Aorta (tissue), 5 donors: ENCODE measurements around the gene OR2Y1. TPM values are rescaled to one million over a fixed set of nuclear protein-coding genes. Genes with fewer than 3 reads are reported as not detected.
"Not testable (repeated sequence)": the region's sequence is repeated elsewhere in the genome, so short reads cannot be mapped to it uniquely, and the experiment has no call there.

Experiments
- ATAC-seq: fragments of 200-7000 bp; cut with Tn5 transposase; one replicate; pipeline ENCODE4 v1.9.1; 2022; ENCODE audit warnings: moderate library complexity; ENCODE audit not compliant: low FRiP score
- DNase-seq, 2 donors: peaks; one replicate each; pipeline ENCODE4 v3.0.0-alpha.2; 2020
- H3K27ac ChIP-seq, 2 donors: one replicate each; pipeline ENCODE4 v1.5.1; 2013; ENCODE audit warnings: low read length in 2 of 2, mild to moderate bottlenecking in 2 of 2, moderate library complexity in 2 of 2, control low read depth in 1 of 2, inconsistent platforms in 1 of 2, low read depth in 1 of 2
- H3K27me3 ChIP-seq, 2 donors: one replicate each; pipeline ENCODE4 v1.6.1; 2013; ENCODE audit warnings: control low read depth in 1 of 2, low read length in 1 of 2, mild to moderate bottlenecking in 1 of 2, moderate library complexity in 1 of 2; ENCODE audit not compliant: insufficient read depth in 2 of 2, control insufficient read depth in 1 of 2
- H3K36me3 ChIP-seq, 2 donors: one replicate each; pipeline ENCODE4 v1.6.1; 2013; ENCODE audit warnings: control low read depth in 1 of 2, low read length in 1 of 2, mild to moderate bottlenecking in 1 of 2; ENCODE audit not compliant: insufficient read depth in 2 of 2, control insufficient read depth in 1 of 2
- H3K4me1 ChIP-seq, 2 donors: one replicate each; pipeline ENCODE4 v1.6.1; 2013; ENCODE audit warnings: low read length in 2 of 2, control low read depth in 1 of 2, mild to moderate bottlenecking in 1 of 2, moderate library complexity in 1 of 2; ENCODE audit not compliant: insufficient read depth in 2 of 2, control insufficient read depth in 1 of 2
- H3K4me3 ChIP-seq, 2 donors: one replicate each; pipeline ENCODE4 v1.5.1; 2013; ENCODE audit warnings: low read length in 2 of 2, control low read depth in 1 of 2, mild to moderate bottlenecking in 1 of 2
- H3K9me3 ChIP-seq: one replicate; pipeline ENCODE4 v1.6.1; 2013; ENCODE audit warnings: mild to moderate bottlenecking, low read length; ENCODE audit not compliant: control insufficient read depth
- WGBS, 2 donors: extraction: QIAGEN DNeasy Blood & Tissue Kit; methylation state at CpG; one replicate each; pipeline ENCODE4 v1.1.7; 2013; 5-methylcytosine and 5-hydroxymethylcytosine counted together
- intact Hi-C, 2 donors: fragments of 100-400 bp; cut with DNase I; formaldehyde crosslinking; loops; one replicate each; pipeline versions ENCODE4 v1.14.2 to v1.15.0; 2022
- polyA plus RNA-seq, 2 donors: library from polyadenylated mRNA; stranded (reverse); fragments of 200-250 nt; gene quantifications; one replicate each; pipeline ENCODE4 v1.2.3, GENCODE V29; 2013
- total RNA-seq, 2 donors: library from RNA; stranded (reverse); fragmentation: NEBNext Ultra II Directional; extraction: Animal tissue kit (Norgen Biotek cat#: 25700); gene quantifications; one replicate each; pipeline ENCODE4 v1.2.1, GENCODE V29; 2021
- donor health status: healthy with polysubstance abuse.
- donor health status: Bipolar disorder and iron deficiency.
- donor health status: DM: no; HTN: no; CAD: no.
- donor health status: DM: no; HTN: no; CAD: no.
- donor health status: DM: yes; HTN: yes; CAD: no.

Gene OR2Y1
- total and polyA plus RNA-seq, 4 donors: not detected

DNA sequence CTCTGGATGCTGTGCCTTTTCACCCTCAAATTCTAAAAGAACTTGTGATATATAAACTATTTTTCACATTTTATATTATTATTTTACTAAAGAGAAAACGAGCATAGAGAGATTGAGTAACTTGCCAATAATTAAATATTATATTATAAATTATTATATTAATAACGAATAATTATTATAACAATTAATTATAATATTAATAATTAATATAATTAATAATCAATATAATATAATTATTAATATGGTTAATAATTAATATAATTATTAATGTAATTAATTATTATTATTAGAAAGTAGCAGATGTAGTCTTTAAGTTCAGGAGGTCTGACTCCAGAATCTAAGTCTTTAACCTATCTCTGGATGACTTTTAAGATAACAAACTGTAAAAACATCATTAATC is 20.1 kb downstream of the OR2Y1 start:
- intact Hi-C loops: no loop called here
- Histone ChIP-seq H3K36me3 (no peaks in the 10 kb centered on the region), H3K27me3 (no peaks in the 10 kb centered on the region), H3K27ac (no peak overlapping the region), H3K9me3 (no peaks in the 10 kb centered on the region), H3K4me1 (no peaks in the 10 kb centered on the region), H3K4me3 (no peak overlapping the region)
- DNase-seq (no peak), ATAC-seq (no peak)
- 63% methylated on average over 2 of the region's 2 CpGs for WGBS, 2 donors

DNA sequence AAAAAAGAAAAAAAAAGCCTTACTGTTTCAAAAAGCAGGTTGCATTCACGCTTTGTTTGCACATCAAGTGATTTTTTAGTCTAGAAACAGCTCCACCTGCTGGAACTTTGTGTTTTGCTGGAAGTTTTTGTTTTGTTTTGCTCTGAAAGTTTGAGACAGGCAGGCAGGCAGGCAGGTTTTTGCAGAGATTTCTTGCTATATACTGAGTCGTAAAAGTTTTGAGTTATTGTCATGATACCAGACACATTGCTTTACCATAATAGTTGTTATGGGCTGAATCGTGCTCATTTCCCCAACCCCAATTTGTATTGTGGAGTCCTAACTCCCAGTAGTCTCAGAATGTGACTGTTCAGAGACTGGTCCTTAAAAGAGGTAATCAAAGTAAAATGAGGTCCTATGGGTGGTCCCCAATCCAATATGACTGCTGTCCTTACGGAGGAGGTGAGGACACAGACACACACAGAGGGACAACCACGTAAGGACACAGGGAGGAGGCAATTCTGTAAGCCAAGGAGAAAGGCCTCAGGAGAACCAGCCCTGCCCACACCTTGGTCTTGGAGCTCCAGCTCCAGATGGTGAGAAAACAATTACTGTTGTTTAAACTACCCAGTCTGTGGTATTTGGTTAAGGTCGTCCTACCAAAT is 20.9 kb downstream of the OR2Y1 start:
- H3K36me3 ChIP-seq: no peaks in the 10 kb centered on the region
- ATAC-seq (no peak), DNase-seq (no peak)
- 34 to 41% methylated on average over 6 of the region's 6 CpGs for WGBS, 2 donors
- intact Hi-C loops: no loop called here
- H3K27me3 ChIP-seq: peaks cover 0 to 1% of the 10 kb centered on the region in 2 donors
- H3K27ac ChIP-seq: no peak overlapping the region
- no peak overlapping the region for H3K4me3 ChIP-seq
- H3K4me1 ChIP-seq: no peaks in the 10 kb centered on the region
- H3K9me3 ChIP-seq: no peaks in the 10 kb centered on the region

DNA sequence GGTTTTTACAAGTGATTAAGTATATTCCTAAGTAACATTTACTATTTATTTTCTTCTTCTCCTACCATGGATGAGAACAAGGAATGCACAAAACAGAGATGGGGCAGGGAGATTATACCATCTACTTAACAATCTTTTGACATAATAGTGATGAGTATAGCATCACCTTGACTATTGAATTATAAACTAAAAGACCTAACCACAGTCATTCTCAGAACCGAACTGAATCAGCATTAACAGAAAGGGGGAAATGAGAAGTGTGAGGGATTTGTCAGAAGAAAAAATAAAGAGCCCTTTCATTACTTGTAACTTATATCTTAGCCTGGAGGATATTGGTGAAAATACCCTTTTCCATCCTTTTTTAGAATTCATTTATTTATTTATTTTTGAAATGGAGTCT is 21.9 kb downstream of the OR2Y1 start:
- Histone ChIP-seq H3K4me3 (no peak overlapping the region), H3K27me3 (peaks cover 0 to 1% of the 10 kb centered on the region in 2 donors), H3K9me3 (no peaks in the 10 kb centered on the region), H3K36me3 (no peaks in the 10 kb centered on the region), H3K4me1 (no peaks in the 10 kb centered on the region), H3K27ac (no peak overlapping the region)
- WGBS, 2 donors: 39 to 82% methylated on average over 1 of the region's 1 CpG
- intact Hi-C loops: no loop called here
- ATAC-seq (no peak), DNase-seq (no peak)

- intact Hi-C loops: no loop called here
- no peak overlapping the region for H3K27ac ChIP-seq
- no peak overlapping the region for H3K4me3 ChIP-seq
- 44 to 50% methylated on average over 2 of the region's 2 CpGs for WGBS, 2 donors
- no peaks in the 10 kb centered on the region for H3K27me3 ChIP-seq
- no peak for DNase-seq
- H3K9me3 ChIP-seq: no peaks in the 10 kb centered on the region
- H3K4me1 ChIP-seq: no peaks in the 10 kb centered on the region
- no peak for ATAC-seq
- H3K36me3 ChIP-seq: no peaks in the 10 kb centered on the region
These were observed 35.5 kb downstream of the OR2Y1 start for GRCh38 chr5:180704362-180704761.

- ATAC-seq: no peak
- Histone ChIP-seq H3K36me3 (no peaks in the 10 kb centered on the region), H3K4me3 (no peak overlapping the region), H3K27me3 (no peaks in the 10 kb centered on the region), H3K9me3 (no peaks in the 10 kb centered on the region), H3K4me1 (no peaks in the 10 kb centered on the region), H3K27ac (no peak overlapping the region)
- intact Hi-C loops: no loop called here
- no peak for DNase-seq
- WGBS, 2 donors: 74 to 82% methylated on average over 7 of the region's 7 CpGs
These were observed 35.9 kb downstream of the OR2Y1 start for GRCh38 chr5:180703912-180704311.

GRCh38 chr5:180703371-180703770 is 36.5 kb downstream of the OR2Y1 start:
- H3K4me3 ChIP-seq, H3K9me3 ChIP-seq, H3K27ac ChIP-seq, H3K36me3 ChIP-seq, intact Hi-C loops, DNase-seq, H3K4me1 ChIP-seq, H3K27me3 ChIP-seq, ATAC-seq: not testable (repeated sequence)
- WGBS, 2 donors: 82 to 84% methylated on average over 2 of the region's 2 CpGs

DNA sequence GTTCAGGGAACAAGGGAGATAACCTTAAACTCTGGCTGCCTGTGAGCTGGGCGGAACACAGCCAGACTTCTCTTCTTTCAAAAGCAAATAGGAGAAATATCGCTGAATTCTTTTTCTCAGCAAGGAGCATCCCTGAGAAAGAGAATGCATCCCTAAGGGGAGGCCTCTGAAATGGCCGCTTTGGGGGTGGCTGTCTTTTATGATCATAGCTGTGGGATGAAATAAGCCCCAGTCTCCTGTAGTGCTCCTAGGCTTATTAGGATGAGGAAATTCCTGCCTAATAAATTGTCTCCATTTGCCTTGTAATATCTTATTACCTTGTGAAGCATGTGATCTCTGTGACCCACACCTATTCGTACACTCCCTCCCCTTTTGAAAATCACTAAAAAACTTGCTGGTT is 39.4 kb downstream of the OR2Y1 start:
- H3K36me3 ChIP-seq, H3K9me3 ChIP-seq, H3K27me3 ChIP-seq, DNase-seq, ATAC-seq, H3K4me3 ChIP-seq, H3K27ac ChIP-seq, intact Hi-C loops, H3K4me1 ChIP-seq: not testable (repeated sequence)
- WGBS, 2 donors: 88 to 91% methylated on average over 4 of the region's 4 CpGs

GRCh38 chr5:180699042-180699441 is 40.8 kb downstream of the OR2Y1 start:
- H3K36me3 ChIP-seq: no peaks in the 10 kb centered on the region
- no peaks in the 10 kb centered on the region for H3K9me3 ChIP-seq
- intact Hi-C loops: no loop called here
- no peak overlapping the region for H3K27ac ChIP-seq
- H3K4me3 ChIP-seq: no peak overlapping the region
- 69 to 76% methylated on average over 1 of the region's 1 CpG for WGBS, 2 donors
- DNase-seq (no peak), ATAC-seq (no peak)
- H3K27me3 ChIP-seq: no peaks in the 10 kb centered on the region
- H3K4me1 ChIP-seq: no peaks in the 10 kb centered on the region

DNA sequence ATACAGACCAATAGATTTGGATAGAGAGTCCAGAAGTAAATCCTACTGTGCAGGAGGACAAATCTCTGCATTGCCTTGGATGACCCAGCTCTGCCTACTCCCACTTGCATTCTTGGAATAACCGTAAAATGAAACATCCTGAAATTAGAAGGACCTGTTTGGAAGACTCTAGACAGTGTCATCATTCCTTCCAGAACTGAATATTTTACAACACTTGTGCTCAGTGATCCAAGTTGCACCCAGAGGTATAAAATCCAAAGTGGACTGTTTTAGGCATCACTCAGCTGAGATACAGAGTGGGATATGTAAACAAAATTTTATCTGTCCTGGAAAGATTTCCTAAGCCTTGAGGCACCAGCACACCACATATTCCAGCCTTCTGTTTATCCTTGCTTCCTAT is 43.7 kb downstream of the OR2Y1 start:
- H3K4me1 ChIP-seq: no peaks in the 10 kb centered on the region
- WGBS, 2 donors: 83 to 91% methylated on average over 1 of the region's 1 CpG
- H3K4me3 ChIP-seq: no peak overlapping the region
- DNase-seq (no peak), ATAC-seq (no peak)
- H3K9me3 ChIP-seq: no peaks in the 10 kb centered on the region
- H3K27ac ChIP-seq: no peak overlapping the region
- no peaks in the 10 kb centered on the region for H3K27me3 ChIP-seq
- intact Hi-C loops: no loop called here
- no peaks in the 10 kb centered on the region for H3K36me3 ChIP-seq
